MCF 10A (cell line): ENCODE measurements around the gene WWOX. TPM values are rescaled to one million over a fixed set of nuclear protein-coding genes. Genes with fewer than 3 reads are reported as not detected.

Experiments
- BruUV-seq: library from RNA; stranded (reverse); fragments of 400-500 nt; replicated peaks from 2 replicates; lab custom pipeline; 2021; lab: Mats Ljungman, UMichigan
- CTCF ChIA-PET: fragments of 300-600 bp; sonication (Branson Sonifier 250); formaldehyde crosslinking; extraction: SDS; loops from one replicate; lab custom pipeline; 2021; ENCODE audit warnings: antibody characterized with exemption, inconsistent platforms; lab: Yijun Ruan, JAX
- POLR2A ChIA-PET: fragments of 300-600, 350-650 bp; sonication (Branson Sonifier 250); formaldehyde crosslinking; extraction: SDS; loops from one replicate; lab custom pipeline; 2020; ENCODE audit warnings: antibody characterized with exemption, inconsistent platforms; lab: Yijun Ruan, JAX
- DNase-seq: peaks from one replicate; pipeline ENCODE4 v3.0.0-alpha.2; 2018; ENCODE audit not compliant: unreplicated experiment
- H3K27ac Mint-ChIP-seq: one replicate; pipeline ENCODE4 v1.8.0; 2022; ENCODE audit warnings: mild to moderate bottlenecking, low read depth, mixed read lengths; ENCODE audit not compliant: unreplicated experiment
- H3K27me3 Mint-ChIP-seq: one replicate; pipeline ENCODE4 v1.8.0; 2022; ENCODE audit warnings: mixed read lengths; ENCODE audit not compliant: insufficient read depth, unreplicated experiment
- H3K36me3 Mint-ChIP-seq: one replicate; pipeline ENCODE4 v1.8.0; 2022; ENCODE audit warnings: mild to moderate bottlenecking, moderate library complexity, mixed read lengths; ENCODE audit not compliant: insufficient read depth, unreplicated experiment
- H3K4me1 Mint-ChIP-seq: one replicate; pipeline ENCODE4 v1.8.0; 2022; ENCODE audit warnings: mixed read lengths; ENCODE audit not compliant: insufficient read depth, unreplicated experiment
- H3K4me3 Mint-ChIP-seq: one replicate; pipeline ENCODE4 v1.8.0; 2022; ENCODE audit warnings: mild to moderate bottlenecking, moderate library complexity, mixed read lengths; ENCODE audit not compliant: unreplicated experiment
- H3K9me3 Mint-ChIP-seq: one replicate; pipeline ENCODE4 v1.8.0; 2022; ENCODE audit warnings: mixed read lengths; ENCODE audit not compliant: unreplicated experiment
- intact Hi-C: fragments of 100-400 bp; cut with micrococcal nuclease; formaldehyde crosslinking; loops from 2 replicates; pipeline ENCODE4 v1.14.1; 2022
- total RNA-seq: library from RNA; stranded (reverse); gene quantifications from 2 replicates; pipeline ENCODE4 v1.2.3, GENCODE V29; 2022
- TF ChIP-seq, protein P1 (sequence below): fragments of 200-600 bp; IDR thresholded peaks from one replicate; pipeline ENCODE4 v1.8.0; 2022; ENCODE audit warnings: antibody characterized with exemption, mild to moderate bottlenecking; ENCODE audit not compliant: unreplicated experiment

WWOX gene
- total RNA-seq, 1 experiment from 2014 or later = 18.1 TPM

GRCh38 chr16:78325468-78326352 is 226.3 kb downstream of the WWOX start:
- Mint-ChIP-seq H3K36me3 (no peaks in the 10 kb centered on the region), H3K27ac (no peak overlapping the region), H3K27me3 (no peaks in the 10 kb centered on the region), H3K4me1 (peaks cover 7% of the 10 kb centered on the region), H3K4me3 (no peak overlapping the region), H3K9me3 (no peaks in the 10 kb centered on the region)
- intact Hi-C loops = no loop called here
- BruUV-seq = no TSS peak
- ChIA-PET POLR2A (interaction anchor here (0.6 kb wide), 1 partner anchor 484 kb away, joined by 3 read pairs; no protein-coding TSS in a partner anchor), CTCF (interaction anchor here (0.6 to 0.8 kb wide), 2 partner anchors 70 to 114 kb away, joined by 3 read pairs; no protein-coding TSS in a partner anchor)
- TF ChIP-seq, protein P1, sequence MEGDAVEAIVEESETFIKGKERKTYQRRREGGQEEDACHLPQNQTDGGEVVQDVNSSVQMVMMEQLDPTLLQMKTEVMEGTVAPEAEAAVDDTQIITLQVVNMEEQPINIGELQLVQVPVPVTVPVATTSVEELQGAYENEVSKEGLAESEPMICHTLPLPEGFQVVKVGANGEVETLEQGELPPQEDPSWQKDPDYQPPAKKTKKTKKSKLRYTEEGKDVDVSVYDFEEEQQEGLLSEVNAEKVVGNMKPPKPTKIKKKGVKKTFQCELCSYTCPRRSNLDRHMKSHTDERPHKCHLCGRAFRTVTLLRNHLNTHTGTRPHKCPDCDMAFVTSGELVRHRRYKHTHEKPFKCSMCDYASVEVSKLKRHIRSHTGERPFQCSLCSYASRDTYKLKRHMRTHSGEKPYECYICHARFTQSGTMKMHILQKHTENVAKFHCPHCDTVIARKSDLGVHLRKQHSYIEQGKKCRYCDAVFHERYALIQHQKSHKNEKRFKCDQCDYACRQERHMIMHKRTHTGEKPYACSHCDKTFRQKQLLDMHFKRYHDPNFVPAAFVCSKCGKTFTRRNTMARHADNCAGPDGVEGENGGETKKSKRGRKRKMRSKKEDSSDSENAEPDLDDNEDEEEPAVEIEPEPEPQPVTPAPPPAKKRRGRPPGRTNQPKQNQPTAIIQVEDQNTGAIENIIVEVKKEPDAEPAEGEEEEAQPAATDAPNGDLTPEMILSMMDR = no peak
- no peak for DNase-seq

- H3K27ac Mint-ChIP-seq = no peak overlapping the region
- no peak for DNase-seq
- H3K27me3 Mint-ChIP-seq = no peaks in the 10 kb centered on the region
- TF ChIP-seq, protein P1 = no peak
- CTCF ChIA-PET = no interaction called here
- H3K4me3 Mint-ChIP-seq = no peak overlapping the region
- H3K9me3 Mint-ChIP-seq = no peaks in the 10 kb centered on the region
- H3K4me1 Mint-ChIP-seq = peaks cover 7% of the 10 kb centered on the region
- no TSS peak for BruUV-seq
- POLR2A ChIA-PET = no interaction called here
- no peaks in the 10 kb centered on the region for H3K36me3 Mint-ChIP-seq
- intact Hi-C loops = no loop called here
Measured at GRCh38 chr16:78326731-78327130, 227.3 kb downstream of the WWOX start.

DNA sequence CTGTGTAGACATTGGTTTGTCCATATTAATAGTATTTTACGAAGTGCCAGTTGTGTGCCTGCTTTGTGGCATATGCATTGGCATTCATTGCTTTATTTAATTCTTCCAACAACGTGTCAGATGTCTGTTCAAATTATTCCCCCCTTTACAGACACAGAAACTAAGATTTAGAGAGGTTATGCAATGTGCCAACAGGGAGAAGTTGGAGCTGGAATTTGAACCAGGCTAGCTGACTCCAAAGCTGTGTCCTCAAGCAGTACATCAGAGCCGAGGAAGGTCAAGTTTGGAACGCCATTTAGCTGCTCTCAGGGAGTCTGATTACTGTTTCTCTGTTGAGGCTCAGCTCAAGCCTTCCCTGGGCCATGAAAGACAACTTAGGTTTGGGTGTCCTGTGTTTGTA is 232.3 kb downstream of the WWOX start:
- POLR2A ChIA-PET = no interaction called here
- no peak overlapping the region for H3K27ac Mint-ChIP-seq
- TF ChIP-seq, protein P1 = no peak
- DNase-seq = no peak
- no peaks in the 10 kb centered on the region for H3K36me3 Mint-ChIP-seq
- intact Hi-C loops = no loop called here
- CTCF ChIA-PET = no interaction called here
- no TSS peak for BruUV-seq
- H3K27me3 Mint-ChIP-seq = no peaks in the 10 kb centered on the region
- no peaks in the 10 kb centered on the region for H3K9me3 Mint-ChIP-seq
- no peaks in the 10 kb centered on the region for H3K4me1 Mint-ChIP-seq
- H3K4me3 Mint-ChIP-seq = no peak overlapping the region

DNA sequence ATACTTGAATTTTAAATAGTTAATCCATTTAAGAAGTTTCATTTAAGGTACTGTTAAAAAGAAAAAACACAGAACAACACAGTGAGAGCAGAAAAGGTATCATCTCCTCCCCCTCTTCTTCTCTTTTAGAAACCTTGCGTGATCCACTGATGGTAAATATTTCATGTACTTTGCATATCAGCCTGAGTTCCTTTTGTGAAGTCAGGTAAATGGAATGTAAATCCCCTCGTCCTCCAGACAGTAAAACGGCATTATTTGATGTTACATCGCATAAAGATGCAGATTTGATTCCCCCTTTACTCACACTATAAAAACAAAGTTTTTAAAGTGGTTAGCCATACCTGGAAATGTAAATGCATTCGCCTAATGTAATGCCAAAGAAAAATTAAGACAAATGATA is 234.4 kb downstream of the WWOX start:
- no TSS peak for BruUV-seq
- intact Hi-C loops = no loop called here
- no peaks in the 10 kb centered on the region for H3K27me3 Mint-ChIP-seq
- TF ChIP-seq, protein P1 = no peak
- POLR2A ChIA-PET = no interaction called here
- CTCF ChIA-PET = no interaction called here
- H3K27ac Mint-ChIP-seq = no peak overlapping the region
- DNase-seq = no peak
- H3K4me3 Mint-ChIP-seq = no peak overlapping the region
- H3K4me1 Mint-ChIP-seq = no peaks in the 10 kb centered on the region
- H3K9me3 Mint-ChIP-seq = no peaks in the 10 kb centered on the region
- no peaks in the 10 kb centered on the region for H3K36me3 Mint-ChIP-seq
